Fibroblast of skin of scalp (primary cell): Measurements from ENCODE around the gene TCAP.
"Not testable (repeated sequence)": the region's sequence is repeated elsewhere in the genome, so short reads cannot be mapped to it uniquely, and the experiment has no call there.

Experiments used
- DNase-seq: peaks from one replicate; pipeline ENCODE4 v3.0.0-alpha.2; 2013

TCAP gene

GRCh38 chr17:39684369-39685192 is 19.4 kb downstream of the TCAP start:
- no peak for DNase-seq

GRCh38 chr17:39687101-39687545 is 22.0 kb downstream of the TCAP start:
- DNase-seq: no peak

- peak; percentile 92 for DNase-seq
Observed at GRCh38 chr17:39687546-39688474, 22.7 kb downstream of the TCAP start, which contains the start of gene PGAP3. Gene PGAP3 (minus strand): TSS chr17:39688057. CDS start chr17:39688014, 43 bp downstream.

GRCh38 chr17:39688475-39688835 is 23.3 kb downstream of the TCAP start:
- no peak for DNase-seq

GRCh38 chr17:39688945-39689344 is 23.8 kb downstream of the TCAP start:
- DNase-seq: no peak

GRCh38 chr17:39694593-39694992 is 29.4 kb downstream of the TCAP start:
- no peak for DNase-seq

GRCh38 chr17:39695089-39695474 is 29.9 kb downstream of the TCAP start:
- no peak for DNase-seq

GRCh38 chr17:39696731-39697130 is 31.6 kb downstream of the TCAP start:
- no peak for DNase-seq

GRCh38 chr17:39697961-39698360 is 32.8 kb downstream of the TCAP start:
- DNase-seq: no peak

GRCh38 chr17:39699157-39699817 is 34.1 kb downstream of the TCAP start:
- DNase-seq: not testable (repeated sequence)

GRCh38 chr17:39699818-39700147 is 34.6 kb downstream of the TCAP start, which contains the start of gene ERBB2:
Gene ERBB2 (plus strand): TSS chr17:39700064. CDS start chr17:39700239, 175 bp downstream.
- peak; percentile 83 for DNase-seq

- peak; percentile 19 for DNase-seq
Observed at GRCh38 chr17:39700148-39700987, 35.2 kb downstream of the TCAP start.

GRCh38 chr17:39701012-39701783 is 36.0 kb downstream of the TCAP start:
- DNase-seq: no peak

GRCh38 chr17:39701784-39702422 is 36.8 kb downstream of the TCAP start:
- DNase-seq: no peak

- DNase-seq: no peak
Observed at GRCh38 chr17:39702901-39703893, 38.0 kb downstream of the TCAP start.

GRCh38 chr17:39703913-39704312 is 38.8 kb downstream of the TCAP start:
- DNase-seq: no peak

GRCh38 chr17:39704821-39705551 is 39.8 kb downstream of the TCAP start:
- peak; percentile 24 for DNase-seq

- DNase-seq: no peak
Observed at GRCh38 chr17:39705786-39706348, 40.7 kb downstream of the TCAP start.
